ENCODE measurements around the gene RNASEH2C. TPM values are rescaled to one million over a fixed set of nuclear protein-coding genes. Genes with fewer than 3 reads are reported as not detected.

The RNASEH2C gene
- total and polyA plus RNA-seq, 8 donors, result 16.1 to 49.3 (median 23.2) TPM

GRCh38 chr11:65727865-65728264, 7.3 kb upstream of the RNASEH2C start:
- Histone ChIP-seq H3K9me3 (no peaks in the 10 kb centered on the region), H3K36me3 (no peaks in the 10 kb centered on the region), H3K4me1 (no peaks in the 10 kb centered on the region), H3K27me3 (no peaks in the 10 kb centered on the region), H3K4me3 (no peak overlapping the region), H3K27ac (no peak overlapping the region)
- DNase-seq, result no peak
- ATAC-seq, result no peak
- no peak for FAIRE-seq
- intact Hi-C loops (cut with DNase I), result no loop called here
- TF ChIP-seq, protein P1, sequence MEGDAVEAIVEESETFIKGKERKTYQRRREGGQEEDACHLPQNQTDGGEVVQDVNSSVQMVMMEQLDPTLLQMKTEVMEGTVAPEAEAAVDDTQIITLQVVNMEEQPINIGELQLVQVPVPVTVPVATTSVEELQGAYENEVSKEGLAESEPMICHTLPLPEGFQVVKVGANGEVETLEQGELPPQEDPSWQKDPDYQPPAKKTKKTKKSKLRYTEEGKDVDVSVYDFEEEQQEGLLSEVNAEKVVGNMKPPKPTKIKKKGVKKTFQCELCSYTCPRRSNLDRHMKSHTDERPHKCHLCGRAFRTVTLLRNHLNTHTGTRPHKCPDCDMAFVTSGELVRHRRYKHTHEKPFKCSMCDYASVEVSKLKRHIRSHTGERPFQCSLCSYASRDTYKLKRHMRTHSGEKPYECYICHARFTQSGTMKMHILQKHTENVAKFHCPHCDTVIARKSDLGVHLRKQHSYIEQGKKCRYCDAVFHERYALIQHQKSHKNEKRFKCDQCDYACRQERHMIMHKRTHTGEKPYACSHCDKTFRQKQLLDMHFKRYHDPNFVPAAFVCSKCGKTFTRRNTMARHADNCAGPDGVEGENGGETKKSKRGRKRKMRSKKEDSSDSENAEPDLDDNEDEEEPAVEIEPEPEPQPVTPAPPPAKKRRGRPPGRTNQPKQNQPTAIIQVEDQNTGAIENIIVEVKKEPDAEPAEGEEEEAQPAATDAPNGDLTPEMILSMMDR (IDR thresholded peaks at IDR 0.05), result no peak
- 85 to 86% methylated on average over 13 to 15 of the region's 15 CpGs for WGBS, 2 donors

DNA sequence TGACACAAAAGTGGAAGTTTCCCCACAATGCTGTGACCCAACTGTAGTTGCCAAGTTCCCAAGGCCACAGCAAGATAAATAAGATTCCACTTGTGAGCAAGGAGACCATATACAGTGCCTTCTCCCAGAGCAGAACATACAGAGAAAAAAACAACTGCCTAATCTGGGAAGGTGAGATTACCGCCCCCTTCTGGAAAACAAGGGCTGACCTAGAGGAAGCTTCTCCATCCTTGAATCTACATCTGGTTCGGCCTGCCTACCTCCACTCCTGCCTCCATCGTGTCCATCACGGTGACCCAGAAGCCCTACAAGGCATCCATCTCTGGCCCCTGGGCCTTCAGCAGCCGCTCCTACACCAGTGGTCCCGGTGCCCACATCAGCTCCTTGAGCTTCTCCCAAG, 6.1 kb upstream of the RNASEH2C start:
- Histone ChIP-seq H3K4me3 (no peak overlapping the region), H3K4me1 (no peaks in the 10 kb centered on the region), H3K27ac (no peak overlapping the region), H3K9me3 (no peaks in the 10 kb centered on the region), H3K36me3 (no peaks in the 10 kb centered on the region), H3K27me3 (no peaks in the 10 kb centered on the region)
- TF ChIP-seq, protein P1 (IDR thresholded peaks at IDR 0.05), result no peak
- FAIRE-seq, result no peak
- DNase-seq, result no peak
- peak in 3 of 4 donors; percentile 11 to 47 (median 22) for ATAC-seq
- 53 to 64% methylated on average over 6 of the region's 6 CpGs for WGBS, 2 donors
- intact Hi-C loops (cut with DNase I), result no loop called here

DNA sequence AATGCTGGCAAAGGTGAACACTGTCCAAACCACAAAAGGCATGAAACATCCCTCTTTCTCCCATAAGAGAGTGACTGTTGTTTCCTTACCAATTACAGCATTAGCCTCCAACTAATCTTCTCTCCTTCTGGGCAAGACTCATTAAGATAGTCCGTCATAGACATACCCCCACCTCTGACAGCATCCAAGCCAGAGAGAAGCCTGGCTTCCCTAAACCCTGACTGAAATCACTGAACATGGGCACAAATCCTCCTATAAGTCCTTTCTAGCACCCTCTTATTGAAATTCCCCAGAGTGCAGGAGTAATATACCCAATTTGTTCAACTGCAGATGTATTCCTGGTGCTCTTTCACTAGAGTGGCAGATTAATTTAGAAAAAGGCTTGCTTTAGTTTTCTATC, 1.7 kb upstream of the RNASEH2C start:
- Histone ChIP-seq H3K4me1 (peaks cover 0 to 17% (median 11%) of the 10 kb centered on the region in 3 donors), H3K36me3 (peaks cover 0 to 21% (median 14%) of the 10 kb centered on the region in 3 donors), H3K27ac (no peak overlapping the region), H3K4me3 (no peak overlapping the region), H3K27me3 (no peaks in the 10 kb centered on the region), H3K9me3 (no peaks in the 10 kb centered on the region)
- TF ChIP-seq, protein P1 (IDR thresholded peaks at IDR 0.05), result no peak
- ATAC-seq (no peak), FAIRE-seq (no peak), DNase-seq (no peak)
- intact Hi-C loops (cut with DNase I), result no loop called here
- WGBS, 2 donors, result 76 to 84% methylated on average over 1 of the region's 1 CpG

GRCh38 chr11:65719871-65720210, 757 bp downstream of the RNASEH2C start:
- H3K27me3 ChIP-seq, result no peaks in the 10 kb centered on the region
- H3K9me3 ChIP-seq, result no peaks in the 10 kb centered on the region
- peaks cover 6 to 44% (median 25%) of the 10 kb centered on the region in 3 donors for H3K36me3 ChIP-seq
- FAIRE-seq (no peak), ATAC-seq (peak; percentile 2 to 14 (median 8)), DNase-seq (peak in 2 of 6 donors; percentile 57 to 77)
- H3K4me3 ChIP-seq, result peak overlapping the region; percentile 48 to 91 (median 58)
- peak overlapping the region; percentile 60 to 86 (median 74) for H3K27ac ChIP-seq
- intact Hi-C loops (cut with DNase I), result no loop called here
- WGBS, 2 donors, result 8 to 15% methylated on average over 17 of the region's 17 CpGs
- H3K4me1 ChIP-seq, result peaks cover 0 to 17% (median 11%) of the 10 kb centered on the region in 3 donors
- TF ChIP-seq, protein P1 (IDR thresholded peaks at IDR 0.05), result no peak

GRCh38 chr11:65718964-65719492, 1.6 kb downstream of the RNASEH2C start:
- TF ChIP-seq, protein P1 (IDR thresholded peaks at IDR 0.05), result no peak
- DNase-seq, result peak; percentile 74 to 92 (median 76)
- peak overlapping the region in 2 of 4 donors; percentile 48 to 91 for H3K4me3 ChIP-seq
- WGBS, 2 donors, result 42 to 49% methylated on average over 10 of the region's 10 CpGs
- H3K27ac ChIP-seq, result no peak overlapping the region
- H3K4me1 ChIP-seq, result peaks cover 0 to 17% (median 11%) of the 10 kb centered on the region in 3 donors
- intact Hi-C loops (cut with DNase I), result no loop called here
- no peaks in the 10 kb centered on the region for H3K27me3 ChIP-seq
- no peaks in the 10 kb centered on the region for H3K9me3 ChIP-seq
- ATAC-seq, result peak; percentile 58 to 76 (median 73)
- FAIRE-seq, result no peak
- H3K36me3 ChIP-seq, result peaks cover 11 to 52% (median 33%) of the 10 kb centered on the region in 3 donors
